Memory B cell (primary cell): Measurements from ENCODE around the gene PTPRC.

Experiments
- ATAC-seq: fragments of 150-1000 bp; cut with Tn5 transposase; 2 replicates; pipeline ENCODE4 v1.10.0; 2021; ENCODE audit warnings: low read depth, mild to moderate bottlenecking, moderate library complexity
- DNase-seq, 2 donors: peaks; one replicate each; pipeline ENCODE4 v3.0.0; 2022; ENCODE audit warnings: low spot score in 2 of 2
- H3K27ac Mint-ChIP-seq: one replicate; pipeline ENCODE4 v1.8.0; 2022; ENCODE audit warnings: mild to moderate bottlenecking, moderate library complexity, mixed read lengths
- H3K27me3 Mint-ChIP-seq: one replicate; pipeline ENCODE4 v1.8.0; 2022; ENCODE audit warnings: mixed read lengths
- H3K36me3 Mint-ChIP-seq: one replicate; pipeline ENCODE4 v1.8.0; 2022; ENCODE audit warnings: mild to moderate bottlenecking, mixed read lengths
- H3K4me1 Mint-ChIP-seq: one replicate; pipeline ENCODE4 v1.8.0; 2022; ENCODE audit warnings: mixed read lengths
- H3K4me3 Mint-ChIP-seq: one replicate; pipeline ENCODE4 v1.8.0; 2022; ENCODE audit warnings: mild to moderate bottlenecking, moderate library complexity, mixed read lengths
- H3K9me3 Mint-ChIP-seq: one replicate; pipeline ENCODE4 v1.8.0; 2022; ENCODE audit warnings: mixed read lengths

The PTPRC gene

DNA sequence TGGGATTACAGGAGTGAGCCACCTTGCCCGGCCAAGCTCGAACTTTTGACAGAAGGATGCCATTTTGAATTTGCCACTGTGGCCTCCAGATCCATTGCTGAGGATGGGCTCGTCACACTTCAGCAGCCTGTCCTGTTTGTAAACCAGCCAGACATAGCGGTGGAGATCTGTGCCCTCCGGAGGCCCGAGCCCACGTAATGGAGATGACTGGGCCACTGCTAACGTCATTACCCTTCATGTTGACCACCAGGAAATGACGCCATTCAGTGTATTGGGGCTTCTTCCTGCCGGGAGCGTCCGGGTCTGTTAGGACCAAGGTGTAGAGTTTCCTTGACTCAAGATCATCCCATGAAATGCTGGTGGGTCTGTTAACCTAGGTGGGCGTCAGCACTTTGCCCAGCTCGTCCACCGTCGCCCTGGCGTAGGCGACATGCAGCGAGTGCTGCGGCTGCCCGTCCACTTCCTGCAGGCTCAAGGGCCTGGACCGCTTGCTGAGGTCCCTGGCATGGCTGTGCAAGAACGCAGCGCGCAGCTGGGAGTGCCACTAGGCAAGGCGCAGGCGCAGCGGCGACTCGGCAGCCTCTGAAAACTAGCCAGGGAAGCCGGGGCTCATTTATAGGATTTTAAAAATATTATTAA, 40.8 kb downstream of the PTPRC start:
- ATAC-seq, result no peak
- H3K36me3 Mint-ChIP-seq, result peaks cover 22% of the 10 kb centered on the region

DNA sequence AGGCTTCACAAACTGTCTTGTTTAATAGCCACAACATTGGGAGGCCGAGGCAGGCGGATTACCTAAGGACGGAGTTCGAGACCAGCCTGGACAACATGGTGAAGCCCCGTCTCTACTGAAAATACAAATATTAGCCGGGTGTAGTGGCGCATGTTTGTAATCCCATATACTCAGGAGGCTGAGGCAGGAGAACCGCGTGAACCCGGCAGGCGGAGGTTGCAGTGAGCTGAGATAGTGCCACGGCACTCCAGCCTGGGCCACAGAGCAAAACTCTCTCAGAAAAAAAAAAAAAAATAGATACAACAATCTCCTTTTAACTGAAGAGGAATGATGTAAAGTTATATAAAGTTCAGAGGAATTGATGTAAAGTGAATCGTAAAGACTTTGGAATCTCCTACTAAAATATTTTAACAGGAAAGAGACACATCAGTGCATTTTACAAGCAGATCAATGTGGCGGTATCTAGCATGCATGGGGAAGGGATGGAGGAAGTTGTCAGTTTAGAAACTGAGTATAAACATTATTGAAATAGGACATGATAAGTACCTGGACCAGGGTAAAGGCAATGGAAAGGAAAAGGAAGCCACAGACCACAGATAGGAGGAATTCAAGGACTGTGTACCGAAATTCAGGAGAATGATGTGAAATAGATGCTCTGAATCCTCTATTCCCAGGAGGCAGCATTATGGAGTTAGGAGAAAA, 41.5 kb downstream of the PTPRC start:
- H3K4me3 Mint-ChIP-seq, result peak overlapping the region; percentile 64
- peak overlapping the region; percentile 98 for H3K27ac Mint-ChIP-seq
- H3K36me3 Mint-ChIP-seq, result peaks cover 23% of the 10 kb centered on the region
- peaks cover 1% of the 10 kb centered on the region for H3K9me3 Mint-ChIP-seq
- DNase-seq (no peak), ATAC-seq (no peak)
- no peaks in the 10 kb centered on the region for H3K27me3 Mint-ChIP-seq
- H3K4me1 Mint-ChIP-seq, result peaks cover 56% of the 10 kb centered on the region

More for the DNA sequence above, 40.8 kb downstream of the PTPRC start:
- H3K27me3 Mint-ChIP-seq, result no peaks in the 10 kb centered on the region
- DNase-seq, result no peak
- H3K4me1 Mint-ChIP-seq, result peaks cover 58% of the 10 kb centered on the region
- peak overlapping the region; percentile 98 for H3K27ac Mint-ChIP-seq
- H3K9me3 Mint-ChIP-seq, result peaks cover 2% of the 10 kb centered on the region
- H3K4me3 Mint-ChIP-seq, result peak overlapping the region; percentile 58

DNA sequence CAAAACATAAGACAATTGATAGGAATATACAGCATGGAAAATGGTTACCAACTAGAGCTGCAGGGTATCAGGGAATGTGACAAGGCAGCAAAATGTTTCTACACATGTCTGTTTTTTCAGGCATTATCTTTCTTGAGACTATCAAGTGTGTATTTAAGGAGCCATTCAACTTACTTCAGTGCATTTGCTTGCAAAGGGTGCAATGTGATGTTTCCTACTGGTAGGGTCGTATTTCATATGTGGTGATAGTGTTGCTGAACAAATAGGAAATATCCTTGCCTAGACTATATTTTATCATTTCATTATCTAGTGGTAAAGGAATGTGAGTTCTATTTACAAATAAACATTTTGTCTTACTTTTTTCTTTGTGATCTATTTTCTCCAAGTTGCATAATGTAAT, 42.4 kb downstream of the PTPRC start:
- DNase-seq (no peak), ATAC-seq (no peak)
- Mint-ChIP-seq H3K36me3 (peaks cover 19% of the 10 kb centered on the region), H3K4me3 (peak overlapping the region; percentile 55), H3K27ac (peak overlapping the region; percentile 98), H3K9me3 (no peaks in the 10 kb centered on the region), H3K27me3 (no peaks in the 10 kb centered on the region), H3K4me1 (peaks cover 55% of the 10 kb centered on the region)

GRCh38 chr1:198681831-198682759, 43.3 kb downstream of the PTPRC start:
- Mint-ChIP-seq H3K27me3 (no peaks in the 10 kb centered on the region), H3K4me1 (peaks cover 56% of the 10 kb centered on the region), H3K36me3 (peaks cover 14% of the 10 kb centered on the region), H3K27ac (peak overlapping the region; percentile 98), H3K4me3 (peak overlapping the region; percentile 62), H3K9me3 (no peaks in the 10 kb centered on the region)
- DNase-seq, result peak; percentile 43 to 76
- ATAC-seq, result peak; percentile 89

DNA sequence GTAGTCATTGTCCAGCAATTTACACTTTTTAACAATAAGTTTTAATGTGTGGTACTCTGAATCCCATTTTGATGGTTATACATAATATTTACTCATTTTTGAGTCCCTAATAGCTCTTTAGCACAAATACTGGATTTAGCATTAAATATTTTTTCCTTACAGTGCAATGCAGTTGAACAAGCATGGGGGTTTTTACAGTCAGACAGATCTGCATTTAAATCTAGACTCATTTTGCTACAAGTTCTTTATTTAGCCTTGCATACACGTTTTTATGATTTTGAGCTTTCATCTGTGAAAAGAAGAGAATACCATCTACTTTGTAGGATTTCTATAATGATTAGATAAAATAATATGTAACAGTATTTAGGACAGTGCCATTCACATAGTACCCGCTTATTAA, 44.0 kb downstream of the PTPRC start:
- peaks cover 10% of the 10 kb centered on the region for H3K36me3 Mint-ChIP-seq
- DNase-seq (no peak), ATAC-seq (no peak)
- peaks cover 55% of the 10 kb centered on the region for H3K4me1 Mint-ChIP-seq
- H3K4me3 Mint-ChIP-seq, result peak overlapping the region; percentile 62
- peak overlapping the region; percentile 98 for H3K27ac Mint-ChIP-seq
- H3K9me3 Mint-ChIP-seq, result no peaks in the 10 kb centered on the region
- no peaks in the 10 kb centered on the region for H3K27me3 Mint-ChIP-seq

DNA sequence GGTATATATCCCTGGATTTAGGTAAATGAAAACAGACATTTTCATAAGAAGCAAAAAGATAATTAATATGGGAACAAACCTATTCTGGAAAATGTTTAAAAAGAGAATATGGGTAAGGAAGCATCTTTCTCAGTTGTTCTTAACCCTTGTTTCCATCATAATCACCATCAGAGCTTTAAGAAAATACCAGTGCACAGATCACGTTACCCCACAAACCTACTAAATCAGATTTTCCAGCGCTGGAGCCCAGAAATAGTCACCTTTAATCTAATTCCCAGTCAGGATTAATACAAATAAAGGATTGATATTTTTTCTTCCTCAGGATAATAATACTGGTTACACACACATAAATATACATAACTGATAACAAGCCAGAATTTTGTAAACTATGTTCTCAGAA, 44.6 kb downstream of the PTPRC start:
- Mint-ChIP-seq H3K4me3 (peak overlapping the region; percentile 17), H3K27ac (peak overlapping the region; percentile 98), H3K9me3 (no peaks in the 10 kb centered on the region), H3K27me3 (no peaks in the 10 kb centered on the region), H3K36me3 (peaks cover 10% of the 10 kb centered on the region), H3K4me1 (peaks cover 57% of the 10 kb centered on the region)
- no peak for ATAC-seq
- no peak for DNase-seq

- Mint-ChIP-seq H3K36me3 (peaks cover 16% of the 10 kb centered on the region), H3K4me1 (peaks cover 63% of the 10 kb centered on the region), H3K4me3 (peak overlapping the region; percentile 29), H3K9me3 (no peaks in the 10 kb centered on the region), H3K27ac (peak overlapping the region; percentile 81), H3K27me3 (no peaks in the 10 kb centered on the region)
- DNase-seq (no peak), ATAC-seq (no peak)
These were observed 47.4 kb downstream of the PTPRC start for GRCh38 chr1:198686069-198686728.

GRCh38 chr1:198687429-198687828, 48.6 kb downstream of the PTPRC start:
- no peaks in the 10 kb centered on the region for H3K9me3 Mint-ChIP-seq
- H3K27ac Mint-ChIP-seq, result peak overlapping the region; percentile 55
- peaks cover 19% of the 10 kb centered on the region for H3K36me3 Mint-ChIP-seq
- H3K4me3 Mint-ChIP-seq, result no peak overlapping the region
- H3K4me1 Mint-ChIP-seq, result peaks cover 59% of the 10 kb centered on the region
- no peaks in the 10 kb centered on the region for H3K27me3 Mint-ChIP-seq
- DNase-seq (no peak), ATAC-seq (no peak)

- Mint-ChIP-seq H3K27ac (peak overlapping the region; percentile 89), H3K4me1 (peaks cover 53% of the 10 kb centered on the region), H3K4me3 (peak overlapping the region; percentile 1), H3K36me3 (peaks cover 27% of the 10 kb centered on the region), H3K9me3 (no peaks in the 10 kb centered on the region), H3K27me3 (no peaks in the 10 kb centered on the region)
- ATAC-seq (no peak), DNase-seq (no peak)
These were observed 52.2 kb downstream of the PTPRC start for GRCh38 chr1:198691063-198691462.

GRCh38 chr1:198693321-198693720, 54.5 kb downstream of the PTPRC start:
- peaks cover 41% of the 10 kb centered on the region for H3K36me3 Mint-ChIP-seq
- H3K27ac Mint-ChIP-seq, result peak overlapping the region; percentile 79

GRCh38 chr1:198694542-198694941, 55.7 kb downstream of the PTPRC start:
- Mint-ChIP-seq H3K9me3 (no peaks in the 10 kb centered on the region), H3K27ac (peak overlapping the region; percentile 24), H3K4me1 (peaks cover 48% of the 10 kb centered on the region), H3K4me3 (no peak overlapping the region), H3K36me3 (peaks cover 48% of the 10 kb centered on the region), H3K27me3 (no peaks in the 10 kb centered on the region)
- DNase-seq (no peak), ATAC-seq (no peak)

More at GRCh38 chr1:198693321-198693720, 54.5 kb downstream of the PTPRC start:
- DNase-seq, result no peak
- Mint-ChIP-seq H3K4me1 (peaks cover 48% of the 10 kb centered on the region), H3K4me3 (no peak overlapping the region), H3K27me3 (no peaks in the 10 kb centered on the region), H3K9me3 (no peaks in the 10 kb centered on the region)
- ATAC-seq, result no peak

GRCh38 chr1:198696211-198696610, 57.4 kb downstream of the PTPRC start:
- ATAC-seq, result peak; percentile 89
- H3K4me1 Mint-ChIP-seq, result peaks cover 43% of the 10 kb centered on the region
- no peaks in the 10 kb centered on the region for H3K27me3 Mint-ChIP-seq
- no peaks in the 10 kb centered on the region for H3K9me3 Mint-ChIP-seq
- H3K4me3 Mint-ChIP-seq, result peak overlapping the region; percentile 39
- H3K36me3 Mint-ChIP-seq, result peaks cover 46% of the 10 kb centered on the region
- DNase-seq, result no peak
- H3K27ac Mint-ChIP-seq, result peak overlapping the region; percentile 3

DNA sequence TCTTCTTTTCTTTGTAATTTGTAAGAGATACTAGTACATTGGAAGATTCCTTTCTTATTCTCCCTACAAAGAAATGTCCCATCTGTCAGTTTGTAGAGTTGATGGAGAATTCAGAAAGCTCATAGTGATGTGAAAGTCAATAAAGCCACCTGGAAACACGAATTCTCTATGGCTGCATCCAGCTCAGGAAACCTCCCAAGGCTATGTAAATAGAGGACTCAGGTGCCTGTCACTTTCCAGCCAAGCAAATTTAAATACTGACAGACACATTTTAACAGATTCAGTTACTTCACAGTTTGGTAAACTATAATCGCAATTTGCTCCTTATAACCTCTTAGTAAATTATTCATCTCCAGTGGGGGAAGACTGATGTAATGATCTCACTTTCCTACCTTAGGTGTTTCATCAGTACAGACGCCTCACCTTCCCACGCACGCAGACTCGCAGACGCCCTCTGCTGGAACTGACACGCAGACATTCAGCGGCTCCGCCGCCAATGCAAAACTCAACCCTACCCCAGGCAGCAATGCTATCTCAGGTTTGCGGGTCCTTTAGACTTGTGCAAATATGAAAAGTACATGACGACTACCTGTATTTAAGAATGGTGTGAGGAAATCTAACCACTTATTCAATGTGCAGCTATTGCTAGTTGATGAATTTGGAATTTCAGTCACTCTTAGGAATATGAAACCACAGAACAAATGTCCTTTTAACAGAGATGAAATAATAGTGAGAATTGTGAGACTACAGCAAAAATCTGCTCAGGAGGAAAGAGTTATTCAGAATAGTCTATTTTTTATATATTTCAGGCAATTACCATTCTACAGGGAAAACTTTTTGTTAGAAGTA, 60.6 kb downstream of the PTPRC start:
- Mint-ChIP-seq H3K4me3 (no peak overlapping the region), H3K4me1 (peaks cover 40% of the 10 kb centered on the region), H3K27me3 (no peaks in the 10 kb centered on the region), H3K27ac (peak overlapping the region; percentile 65), H3K9me3 (no peaks in the 10 kb centered on the region), H3K36me3 (peaks cover 47% of the 10 kb centered on the region)
- peak; percentile 50 for ATAC-seq
- DNase-seq, result peak in 1 of 2 donors; percentile 29
